ENCODE data around the gene HOXA3. TPM values are rescaled to one million over a fixed set of nuclear protein-coding genes. Genes with fewer than 3 reads are reported as not detected.
A peak's percentile ranks its signal among the peaks of the same experiment; 100 is the strongest.

The HOXA3 gene
- total RNA-seq, 1 donor from 2014 or later: 3.9 TPM

- Histone ChIP-seq H3K27me3 (no peaks in the 10 kb centered on the region), H3K4me3 (peak overlapping the region; percentile 50 to 53), H3K27ac (peak overlapping the region; percentile 75), H3K36me3 (no peaks in the 10 kb centered on the region), H3K4me1 (peaks cover 13% of the 10 kb centered on the region), H3K9me3 (no peaks in the 10 kb centered on the region)
- intact Hi-C loops (cut with DNase I): no loop called here
- TF ChIP-seq CTCF (IDR thresholded peaks at IDR 0.05) (no peak), POLR2A (IDR thresholded peaks at IDR 0.05) (no peak), POLR2AphosphoS5 (IDR thresholded peaks at IDR 0.05; ENCODE audit: insufficient read depth in 1 of 2, low read depth in 1 of 2) (no peak)
- peak in 1 of 2 donors; percentile 46 for DNase-seq (ENCODE audit: extremely low spot score in 2 of 2)
Observed at GRCh38 chr7:27113991-27114769, 38.2 kb downstream of the HOXA3 start.

- Histone ChIP-seq H3K4me3 (peak overlapping the region; percentile 50 to 53), H3K9me3 (no peaks in the 10 kb centered on the region), H3K4me1 (peaks cover 13% of the 10 kb centered on the region), H3K27me3 (no peaks in the 10 kb centered on the region), H3K27ac (peak overlapping the region; percentile 75), H3K36me3 (no peaks in the 10 kb centered on the region)
- intact Hi-C loops (cut with DNase I): no loop called here
- no peak for DNase-seq (ENCODE audit: extremely low spot score in 2 of 2)
- TF ChIP-seq POLR2AphosphoS5 (IDR thresholded peaks at IDR 0.05; ENCODE audit: insufficient read depth in 1 of 2, low read depth in 1 of 2) (peak; percentile 22 to 48), POLR2A (IDR thresholded peaks at IDR 0.05) (no peak)
Observed at GRCh38 chr7:27112955-27113949, 39.1 kb downstream of the HOXA3 start.

GRCh38 chr7:27112361-27112760, 40.0 kb downstream of the HOXA3 start:
- DNase-seq (ENCODE audit: extremely low spot score in 2 of 2): no peak
- Histone ChIP-seq H3K27me3 (no peaks in the 10 kb centered on the region), H3K27ac (no peak overlapping the region), H3K9me3 (no peaks in the 10 kb centered on the region), H3K36me3 (no peaks in the 10 kb centered on the region), H3K4me1 (peaks cover 13% of the 10 kb centered on the region), H3K4me3 (no peak overlapping the region)
- TF ChIP-seq POLR2A (IDR thresholded peaks at IDR 0.05): no peak
- no peak for TF ChIP-seq CTCF (IDR thresholded peaks at IDR 0.05)
- peak in 1 of 2 donors; percentile 19 for TF ChIP-seq POLR2AphosphoS5 (IDR thresholded peaks at IDR 0.05; ENCODE audit: insufficient read depth in 1 of 2, low read depth in 1 of 2)
- intact Hi-C loops (cut with DNase I): no loop called here

- TF ChIP-seq POLR2AphosphoS5 (IDR thresholded peaks at IDR 0.05; ENCODE audit: insufficient read depth in 1 of 2, low read depth in 1 of 2): no peak
- no peak for TF ChIP-seq CTCF (IDR thresholded peaks at IDR 0.05)
- TF ChIP-seq POLR2A (IDR thresholded peaks at IDR 0.05): no peak
- intact Hi-C loops (cut with DNase I): no loop called here
- H3K27me3 ChIP-seq: no peaks in the 10 kb centered on the region
- H3K4me1 ChIP-seq: peaks cover 13% of the 10 kb centered on the region
- H3K9me3 ChIP-seq: no peaks in the 10 kb centered on the region
- no peak for DNase-seq (ENCODE audit: extremely low spot score in 2 of 2)
- no peaks in the 10 kb centered on the region for H3K36me3 ChIP-seq
- H3K27ac ChIP-seq: peak overlapping the region; percentile 1
- H3K4me3 ChIP-seq: no peak overlapping the region
Observed at GRCh38 chr7:27111751-27112277, 40.6 kb downstream of the HOXA3 start.

GRCh38 chr7:27111042-27111750, 41.2 kb downstream of the HOXA3 start:
- no peak for DNase-seq (ENCODE audit: extremely low spot score in 2 of 2)
- intact Hi-C loops (cut with DNase I): no loop called here
- TF ChIP-seq CTCF (IDR thresholded peaks at IDR 0.05) (no peak), POLR2AphosphoS5 (IDR thresholded peaks at IDR 0.05; ENCODE audit: insufficient read depth in 1 of 2, low read depth in 1 of 2) (peak in 1 of 2 donors; percentile 8)
- Histone ChIP-seq H3K4me3 (peak overlapping the region; percentile 4 to 18), H3K27me3 (no peaks in the 10 kb centered on the region), H3K36me3 (no peaks in the 10 kb centered on the region), H3K9me3 (no peaks in the 10 kb centered on the region), H3K4me1 (peaks cover 13% of the 10 kb centered on the region), H3K27ac (peak overlapping the region; percentile 1)
